ENCODE data around the gene PTP4A2. TPM values are rescaled to one million over a fixed set of nuclear protein-coding genes. Genes with fewer than 3 reads are reported as not detected.

PTP4A2 gene
- total and polyA plus RNA-seq, 2 of the 8 experiments (the other 6 are each of a cell fraction or from before 2014, with no cell fraction given) = 87.4 to 214 TPM

- no peak overlapping the region for H3K4ac ChIP-seq (replicated peaks; ENCODE audit: insufficient read length, low read depth, low read length)
- no peak overlapping the region for H2BK5ac ChIP-seq (ENCODE audit: low read depth, low read length)
- no peak overlapping the region for H2BK12ac ChIP-seq (ENCODE audit: low read depth, low read length)
- H3K18ac ChIP-seq (ENCODE audit: extremely low read depth, low read length) = no peak overlapping the region
- no peak overlapping the region for H2BK120ac ChIP-seq (replicated peaks; ENCODE audit: low read depth, low read length)
- no peaks in the 10 kb centered on the region for H3K27me3 ChIP-seq (replicated peaks in 1 of 4; ENCODE audit: control insufficient read depth in 3 of 4, extremely low read depth in 1 of 4, insufficient read depth in 3 of 4, low read length in 3 of 4)
- POLR2A ChIA-PET (ENCODE audit: partially characterized antibody) = no interaction called here
- CTCF ChIA-PET (ENCODE audit: partially characterized antibody) = interaction anchor here (1.2 kb wide), 1 partner anchor 84 kb away, joined by 3 read pairs; no protein-coding TSS in a partner anchor
- H3K4me2 ChIP-seq (ENCODE audit: insufficient read depth in 1 of 2, low read depth in 2 of 2, low read length in 2 of 2) = no peak overlapping the region
- no peak overlapping the region for H4K91ac ChIP-seq (replicated peaks; ENCODE audit: insufficient read length, low read length)
- FAIRE-seq = no peak
- H3K27ac ChIP-seq (ENCODE audit: low read depth, low read length) = no peak overlapping the region
- H3K4me3 ChIP-seq (ENCODE audit: extremely low read depth in 1 of 4, insufficient read depth in 2 of 4, low read depth in 3 of 4, low read length in 4 of 4) = no peak overlapping the region
- H3K9me3 ChIP-seq (ENCODE audit: insufficient read depth in 2 of 2, low read depth in 1 of 2, low read length in 1 of 2) = no peaks in the 10 kb centered on the region
- H3K9ac ChIP-seq (replicated peaks in 1 of 4; ENCODE audit: extremely low read depth in 1 of 4, low read depth in 3 of 4, low read length in 3 of 4) = no peak overlapping the region
- H3K4me1 ChIP-seq (replicated peaks in 1 of 4; ENCODE audit: control insufficient read depth in 3 of 4, insufficient read depth in 4 of 4, low read length in 3 of 4) = no peaks in the 10 kb centered on the region
- no peaks in the 10 kb centered on the region for H4K20me1 ChIP-seq (replicated peaks in 1 of 2; ENCODE audit: control insufficient read depth in 1 of 2, insufficient read depth in 2 of 2, low read length in 2 of 2)
- H3K56ac ChIP-seq (replicated peaks; ENCODE audit: insufficient read length, low read depth, low read length) = no peak overlapping the region
- no peak for DNase-seq (ENCODE audit: low read depth in 1 of 2, low spot score in 2 of 2)
- no peak overlapping the region for H4K8ac ChIP-seq (ENCODE audit: extremely low read depth, insufficient read depth, low read length)
- no peaks in the 10 kb centered on the region for H3K79me2 ChIP-seq (ENCODE audit: control insufficient read depth in 1 of 2, insufficient read depth in 2 of 2, low read length in 2 of 2)
- H2BK15ac ChIP-seq (ENCODE audit: low read length) = no peak overlapping the region
- no peak overlapping the region for H2BK20ac ChIP-seq (ENCODE audit: low read length)
- H3K23me2 ChIP-seq (ENCODE audit: low read depth, low read length) = no peaks in the 10 kb centered on the region; the same call in 1 of the 2 replicates
- no peaks in the 10 kb centered on the region for H3K79me1 ChIP-seq (ENCODE audit: low read depth, low read length)
- H4K5ac ChIP-seq (ENCODE audit: insufficient read length, low read depth, low read length) = no peak overlapping the region
- no peak overlapping the region for H2AFZ ChIP-seq (ENCODE audit: low read length)
- H3K23ac ChIP-seq (ENCODE audit: insufficient read length) = no peak overlapping the region
- H2AK5ac ChIP-seq (ENCODE audit: low read depth, low read length) = no peak overlapping the region
- no peak overlapping the region for H3K14ac ChIP-seq (ENCODE audit: insufficient read length)
- WGBS, 2 experiments (ENCODE audit: extremely low coverage in 1 of 2, insufficient coverage in 1 of 2, insufficient read length in 1 of 2, insufficient replicate concordance in 2 of 2, low coverage in 1 of 2, low lambda C conversion rate in 2 of 2, missing lambda C conversion rate in 1 of 2) = 96% methylated on average over 3 of the region's 3 CpGs; no CpG with 5 or more reads in 1 of the 2 experiments
- H3K36me3 ChIP-seq (ENCODE audit: control insufficient read depth in 2 of 4, insufficient read depth in 4 of 4, low read length in 3 of 4) = no peaks in the 10 kb centered on the region
- no peak for TF ChIP-seq CTBP2 (IDR thresholded peaks at IDR 0.05; ENCODE audit: borderline replicate concordance, insufficient read depth, insufficient read length, low read length)
- TF ChIP-seq GTF2F1 (IDR thresholded peaks at IDR 0.05; ENCODE audit: borderline replicate concordance, low read depth, low read length) = no peak
- TF ChIP-seq POLR2A (IDR thresholded peaks at IDR 0.05; ENCODE audit: control extremely low read depth in 1 of 2, low read depth in 2 of 2, low read length in 2 of 2) = no peak
- TF ChIP-seq BCL11A (IDR thresholded peaks at IDR 0.05; ENCODE audit: low read depth in 2 of 2, low read length in 2 of 2) = no peak
- no peak for TF ChIP-seq GABPA (IDR thresholded peaks at IDR 0.05; ENCODE audit: borderline replicate concordance, insufficient read depth, low read length)
- TF ChIP-seq CBX8 (IDR thresholded peaks at IDR 0.05; ENCODE audit: borderline replicate concordance, low read depth, low read length) = no peak
- no peak for TF ChIP-seq USF2 (IDR thresholded peaks at IDR 0.05; ENCODE audit: low read length)
- no peak for TF ChIP-seq ATF2 (IDR thresholded peaks at IDR 0.05; ENCODE audit: low read length)
- TF ChIP-seq SIRT6 (IDR thresholded peaks at IDR 0.05; ENCODE audit: low read length) = no peak
- TF ChIP-seq SIX5 (IDR thresholded peaks at IDR 0.05; ENCODE audit: low read depth, low read length) = no peak
- no peak for TF ChIP-seq JUN (IDR thresholded peaks at IDR 0.05; ENCODE audit: low read depth, low read length)
- TF ChIP-seq CREB1 (IDR thresholded peaks at IDR 0.05) = no peak
These were observed 54.7 kb downstream of the PTP4A2 start for GRCh38 chr1:31883357-31883942.
